Prostate gland (tissue), 2 donors: ENCODE data around the gene FKBP2. TPM values are rescaled to one million over a fixed set of nuclear protein-coding genes. Genes with fewer than 3 reads are reported as not detected.
A peak's percentile ranks its signal among the peaks of the same experiment; 100 is the strongest.

ENCODE experiments used
- DNase-seq: peaks from one replicate; pipeline ENCODE4 v3.0.0-alpha.2; 2019; ENCODE audit warnings: low spot score
- H3K27ac ChIP-seq, 2 donors: fragments of 200-600 bp; sonication (generic); 2 replicates each; pipeline ENCODE4 v1.5.1; 2017 to 2019
- H3K27me3 ChIP-seq: fragments of 200-600 bp; sonication (generic); replicated peaks from 2 replicates; pipeline ENCODE4 v1.5.1; 2019; ENCODE audit not compliant: insufficient read depth
- H3K36me3 ChIP-seq, 2 donors: fragments of 200-600 bp; sonication (generic); 1 replicate in 1 of 2; 2 replicates in 1 of 2; pipeline versions ENCODE4 v1.5.1 to v1.8.1; 2017 to 2019
- H3K4me1 ChIP-seq: fragments of 200-600 bp; sonication (generic); replicated peaks from 2 replicates; pipeline ENCODE4 v1.5.1; 2019
- H3K4me3 ChIP-seq, 2 donors: fragments of 200-600 bp; sonication (generic); 2 replicates each; pipeline ENCODE4 v1.5.1; 2017 to 2019
- H3K9me3 ChIP-seq: fragments of 200-600 bp; sonication (generic); 2 replicates; pipeline ENCODE4 v1.5.1; 2017
- POLR2A ChIP-seq: fragments of 450-650 bp; IDR thresholded peaks from one replicate; pipeline ENCODE4 v1.6.1; 2016; ENCODE audit warnings: antibody characterized with exemption, mild to moderate bottlenecking
- POLR2AphosphoS5 ChIP-seq: sonication (generic); formaldehyde crosslinking; IDR thresholded peaks from one replicate; pipeline ENCODE4 v1.6.1; 2017; ENCODE audit warnings: antibody characterized with exemption
- whole genome bisulfite sequencing: methylation state at CpG from one replicate; pipeline ENCODE4 v1.1.5; 2018; 5-methylcytosine and 5-hydroxymethylcytosine counted together
- intact Hi-C: fragments of 100-400 bp; cut with DNase I; formaldehyde crosslinking; loops from one replicate; pipeline ENCODE4 v1.14.2; 2022
- total RNA-seq, 2 donors: library from RNA; depleted of rRNA; stranded (reverse); fragments of >200 nt; gene quantifications; one replicate each; pipeline ENCODE4 v1.1.0, GENCODE V29; 2016
- TF ChIP-seq, protein P1 (sequence below), 4 experiments: fragments of 200-600 bp in 2 of 4; fragments of 450-650 bp in 2 of 4; sonication (generic) in 2 of 4; IDR thresholded peaks; 1 replicate in 3 of 4; 2 replicates in 1 of 4; pipeline ENCODE4 v1.5.1; 2016 to 2019; ENCODE audit warnings: antibody characterized with exemption in 4 of 4, mild to moderate bottlenecking in 2 of 4, moderate library complexity in 2 of 4

Gene FKBP2
- total RNA-seq, 2 donors from 2014 or later: 138 to 164 TPM

DNA sequence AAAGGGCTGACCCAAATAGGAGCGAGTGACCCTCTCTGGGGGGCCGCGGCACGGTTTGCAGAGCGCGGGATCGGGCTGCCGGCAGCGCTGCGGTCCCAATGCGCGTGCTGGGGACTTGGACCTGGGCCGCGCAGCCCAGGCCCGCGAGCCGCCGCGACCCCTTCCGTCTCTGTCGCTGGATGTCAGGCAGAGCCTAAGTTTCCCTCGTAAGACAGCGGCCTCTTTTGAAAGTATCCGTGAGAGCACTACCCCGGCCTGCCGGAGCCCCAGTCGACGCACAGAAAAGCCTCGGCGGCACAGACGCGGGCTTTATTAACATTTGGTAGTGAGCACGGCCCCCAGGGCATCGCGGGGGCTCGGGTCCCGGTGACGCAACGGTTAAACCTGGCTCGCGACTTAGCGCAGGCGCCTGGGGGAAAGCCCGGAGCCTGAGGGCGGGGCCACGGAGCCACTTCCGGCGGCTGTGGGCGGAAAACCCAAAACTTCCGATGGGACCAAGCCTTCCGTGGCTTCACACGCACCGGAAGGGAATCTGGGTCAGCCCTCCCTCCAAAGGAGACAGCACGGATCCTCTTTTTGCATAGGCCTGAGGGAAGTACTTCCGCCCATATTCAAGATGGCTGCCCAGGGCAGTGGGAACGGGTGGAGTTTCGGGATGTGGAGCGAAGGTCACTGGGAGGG, 28.8 kb downstream of the FKBP2 start:
- intact Hi-C loops: no loop called here
- peaks cover 8% of the 10 kb centered on the region for H3K4me1 ChIP-seq
- H3K9me3 ChIP-seq: no peaks in the 10 kb centered on the region
- no peaks in the 10 kb centered on the region for H3K27me3 ChIP-seq
- under 1% methylated on average over 46 of the region's 58 CpGs for WGBS
- peak overlapping the region; percentile 64 to 69 for H3K4me3 ChIP-seq
- no peaks in the 10 kb centered on the region for H3K36me3 ChIP-seq
- peak; percentile 99 for DNase-seq
- H3K27ac ChIP-seq: peak overlapping the region; percentile 94 to 96
- TF ChIP-seq POLR2AphosphoS5 (peak; percentile 99), POLR2A (peak; percentile 14)
- TF ChIP-seq, protein P1, sequence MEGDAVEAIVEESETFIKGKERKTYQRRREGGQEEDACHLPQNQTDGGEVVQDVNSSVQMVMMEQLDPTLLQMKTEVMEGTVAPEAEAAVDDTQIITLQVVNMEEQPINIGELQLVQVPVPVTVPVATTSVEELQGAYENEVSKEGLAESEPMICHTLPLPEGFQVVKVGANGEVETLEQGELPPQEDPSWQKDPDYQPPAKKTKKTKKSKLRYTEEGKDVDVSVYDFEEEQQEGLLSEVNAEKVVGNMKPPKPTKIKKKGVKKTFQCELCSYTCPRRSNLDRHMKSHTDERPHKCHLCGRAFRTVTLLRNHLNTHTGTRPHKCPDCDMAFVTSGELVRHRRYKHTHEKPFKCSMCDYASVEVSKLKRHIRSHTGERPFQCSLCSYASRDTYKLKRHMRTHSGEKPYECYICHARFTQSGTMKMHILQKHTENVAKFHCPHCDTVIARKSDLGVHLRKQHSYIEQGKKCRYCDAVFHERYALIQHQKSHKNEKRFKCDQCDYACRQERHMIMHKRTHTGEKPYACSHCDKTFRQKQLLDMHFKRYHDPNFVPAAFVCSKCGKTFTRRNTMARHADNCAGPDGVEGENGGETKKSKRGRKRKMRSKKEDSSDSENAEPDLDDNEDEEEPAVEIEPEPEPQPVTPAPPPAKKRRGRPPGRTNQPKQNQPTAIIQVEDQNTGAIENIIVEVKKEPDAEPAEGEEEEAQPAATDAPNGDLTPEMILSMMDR (IDR thresholded peaks at IDR 0.05): peak in 3 of 4 experiments; percentile 13 to 33 (median 28)

DNA sequence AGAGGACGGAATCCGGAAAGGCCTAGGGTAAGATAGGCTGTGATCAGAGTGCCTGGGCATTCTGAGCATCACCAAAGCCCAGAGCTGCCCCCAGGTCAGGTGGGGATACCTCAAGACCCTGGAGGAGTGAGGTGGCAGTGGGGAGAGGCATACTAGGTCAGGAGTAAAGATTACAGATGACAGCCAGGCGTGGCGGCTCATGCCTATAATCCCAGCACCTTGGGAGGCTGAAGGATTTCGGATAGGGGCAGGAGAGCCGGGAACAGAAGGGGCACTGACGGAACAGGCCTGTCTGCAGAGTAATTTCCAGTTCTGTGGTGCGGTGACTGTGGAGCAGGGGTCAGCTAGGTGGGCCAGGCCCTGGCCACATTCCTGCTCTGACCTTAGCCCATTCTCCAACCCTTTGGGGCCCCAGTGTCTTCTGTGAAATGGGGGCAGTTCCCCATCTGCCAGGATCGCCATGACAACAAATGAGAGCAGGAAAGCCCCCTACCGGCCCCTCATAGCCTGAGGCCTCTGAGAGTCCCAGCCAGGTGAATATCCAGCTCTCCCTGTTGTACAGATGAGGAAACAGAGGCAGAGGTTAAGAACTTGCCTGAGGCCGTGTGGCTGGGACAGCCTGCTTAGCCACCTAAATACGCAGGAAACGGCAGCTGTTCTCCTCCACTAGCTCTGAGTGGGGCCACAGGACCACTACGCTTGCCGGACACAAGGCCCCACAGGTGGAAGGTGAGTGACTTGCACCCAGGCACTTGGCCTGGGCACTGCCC, 34.3 kb downstream of the FKBP2 start:
- intact Hi-C loops: no loop called here
- 86% methylated on average over 15 of the region's 15 CpGs for WGBS
- H3K4me1 ChIP-seq: no peaks in the 10 kb centered on the region
- DNase-seq: no peak
- H3K36me3 ChIP-seq: no peaks in the 10 kb centered on the region
- no peaks in the 10 kb centered on the region for H3K9me3 ChIP-seq
- H3K27ac ChIP-seq: no peak overlapping the region
- H3K4me3 ChIP-seq: no peak overlapping the region
- TF ChIP-seq POLR2AphosphoS5 (no peak), POLR2A (no peak)
- TF ChIP-seq, protein P1 (IDR thresholded peaks at IDR 0.05): no peak
- H3K27me3 ChIP-seq: no peaks in the 10 kb centered on the region

DNA sequence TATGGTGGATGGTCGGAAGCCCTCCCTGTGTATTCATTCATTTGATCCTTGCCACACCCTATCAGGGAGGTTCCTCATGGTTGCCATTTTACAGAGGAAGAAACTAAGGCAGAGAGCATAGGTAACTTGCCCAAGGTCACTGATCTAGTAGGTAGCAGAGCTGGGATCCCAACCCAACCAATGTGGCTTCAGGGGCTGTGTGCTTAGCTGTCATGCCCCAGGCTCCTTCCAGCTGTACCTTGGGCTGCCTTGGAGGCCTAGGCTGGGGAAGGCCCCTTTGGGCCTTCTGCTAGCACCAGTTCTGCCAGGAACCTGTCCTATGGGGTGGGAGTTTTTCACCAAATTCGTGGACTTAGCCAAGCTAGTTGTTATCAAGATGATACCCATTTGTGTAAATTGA, 34.9 kb downstream of the FKBP2 start:
- Histone ChIP-seq H3K27ac (no peak overlapping the region), H3K4me1 (no peaks in the 10 kb centered on the region), H3K9me3 (no peaks in the 10 kb centered on the region), H3K4me3 (no peak overlapping the region), H3K27me3 (no peaks in the 10 kb centered on the region), H3K36me3 (no peaks in the 10 kb centered on the region)
- TF ChIP-seq POLR2A (no peak), POLR2AphosphoS5 (no peak)
- TF ChIP-seq, protein P1 (IDR thresholded peaks at IDR 0.05): no peak
- 60% methylated on average over 2 of the region's 2 CpGs for WGBS
- intact Hi-C loops: no loop called here
- no peak for DNase-seq

DNA sequence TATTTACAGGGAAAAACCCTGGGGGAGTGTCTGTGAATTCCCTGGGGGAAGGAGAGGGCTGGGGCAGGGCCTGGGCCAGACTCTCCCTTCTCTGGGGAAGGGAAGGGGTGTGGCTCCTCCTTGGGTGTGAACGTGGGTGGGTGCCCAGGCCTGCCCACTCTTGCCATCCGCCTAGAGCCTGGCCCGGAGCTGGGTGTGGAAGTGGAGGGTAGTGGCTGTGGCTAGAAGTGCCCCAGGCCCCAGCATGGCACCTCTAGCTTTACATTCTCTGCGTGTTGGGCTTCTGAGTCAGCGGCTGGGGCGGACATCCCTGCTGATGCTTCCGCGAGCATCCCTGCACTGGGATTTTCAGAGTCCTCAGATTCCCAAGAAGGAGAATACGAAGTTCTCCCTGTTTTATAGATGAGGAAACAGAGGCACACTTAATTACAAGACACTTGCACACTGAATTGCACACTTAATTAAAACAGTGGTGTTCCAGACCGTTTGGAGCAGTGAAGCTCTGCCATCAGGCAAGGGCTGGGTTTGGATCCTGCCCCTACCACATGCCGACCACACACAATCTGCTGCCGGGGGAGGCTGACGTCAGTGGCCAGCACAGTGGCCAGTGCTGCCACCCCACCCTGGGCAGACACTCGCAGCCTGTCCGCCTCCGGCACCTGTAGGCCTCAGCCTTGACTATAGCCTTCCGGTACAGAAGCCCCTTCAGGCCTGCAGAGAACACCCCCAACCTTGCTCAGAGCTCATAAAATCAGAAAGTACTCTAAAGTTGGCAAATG, 35.9 kb downstream of the FKBP2 start:
- intact Hi-C loops: no loop called here
- TF ChIP-seq, protein P1 (IDR thresholded peaks at IDR 0.05): no peak
- TF ChIP-seq POLR2AphosphoS5 (no peak), POLR2A (no peak)
- no peaks in the 10 kb centered on the region for H3K9me3 ChIP-seq

More for the DNA sequence above, 35.9 kb downstream of the FKBP2 start:
- no peak for DNase-seq
- Histone ChIP-seq H3K36me3 (no peaks in the 10 kb centered on the region), H3K4me3 (no peak overlapping the region), H3K27me3 (no peaks in the 10 kb centered on the region), H3K4me1 (no peaks in the 10 kb centered on the region), H3K27ac (no peak overlapping the region)
- whole genome bisulfite sequencing: 61% methylated on average over 17 of the region's 17 CpGs
